Ishikawa (cell line): ENCODE measurements around the gene TMEM132D.

Experiments
- CEBPB ChIP-seq: IDR thresholded peaks from 2 replicates; pipeline ENCODE4 v1.6.1; 2012
- CREB1 ChIP-seq: IDR thresholded peaks from 2 replicates; pipeline ENCODE4 v1.6.1; 2012; ENCODE audit warnings: low read depth
- EGR1 ChIP-seq: IDR thresholded peaks from 2 replicates; pipeline ENCODE4 v1.6.1; 2012
- EP300 ChIP-seq: IDR thresholded peaks from 2 replicates; pipeline ENCODE4 v1.6.1; 2012; ENCODE audit warnings: borderline replicate concordance
- FOXM1 ChIP-seq: IDR thresholded peaks from 2 replicates; pipeline ENCODE4 v1.6.1; 2012; ENCODE audit warnings: low read depth, borderline replicate concordance
- MAX ChIP-seq: IDR thresholded peaks from 2 replicates; pipeline ENCODE4 v1.6.1; 2012
- NFIC ChIP-seq: IDR thresholded peaks from 2 replicates; pipeline ENCODE4 v1.6.1; 2012
- RAD21 ChIP-seq: IDR thresholded peaks from 2 replicates; pipeline ENCODE4 v1.6.1; 2012; ENCODE audit warnings: low read depth
- REST ChIP-seq: IDR thresholded peaks from 2 replicates; pipeline ENCODE4 v1.6.1; 2012; ENCODE audit warnings: low read depth, mild to moderate bottlenecking
- TAF1 ChIP-seq: IDR thresholded peaks from 2 replicates; pipeline ENCODE4 v1.6.1; 2012; ENCODE audit warnings: low read depth, mild to moderate bottlenecking
- TCF12 ChIP-seq: IDR thresholded peaks from 2 replicates; pipeline ENCODE4 v1.6.1; 2012; ENCODE audit warnings: low read depth
- TEAD4 ChIP-seq: IDR thresholded peaks from 2 replicates; pipeline ENCODE4 v1.6.1; 2012
- YY1 ChIP-seq: IDR thresholded peaks from 2 replicates; pipeline ENCODE4 v1.6.1; 2012; ENCODE audit warnings: low read depth
- ZBTB7A ChIP-seq: IDR thresholded peaks from 2 replicates; pipeline ENCODE4 v1.6.1; 2012; ENCODE audit warnings: low read depth
- TF ChIP-seq, protein P1 (sequence below): IDR thresholded peaks from 2 replicates; pipeline ENCODE4 v1.6.1; 2012

Gene TMEM132D

DNA sequence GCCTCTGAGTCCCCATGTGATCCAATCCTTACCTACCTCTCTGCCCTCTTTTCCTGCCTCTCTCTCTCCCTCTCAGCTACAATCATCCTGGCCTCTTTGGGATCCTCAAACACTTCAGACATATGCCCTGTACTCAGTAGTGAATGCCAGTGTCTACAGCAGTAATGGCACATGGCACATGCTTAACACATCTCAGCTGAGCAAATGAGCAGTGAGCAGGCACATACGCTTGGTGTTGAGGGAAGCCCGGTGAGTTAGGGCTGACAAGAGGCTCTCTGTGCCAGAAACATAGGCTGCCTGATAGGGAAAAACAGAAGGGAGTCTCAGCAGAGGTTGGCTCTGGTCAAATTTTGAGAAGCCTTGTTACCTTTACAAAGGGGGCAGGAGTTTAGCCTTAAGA, 409.1 kb downstream of the TMEM132D start:
- TF ChIP-seq EP300 (no peak), RAD21 (no peak), ZBTB7A (no peak), CEBPB (no peak), CREB1 (no peak), TAF1 (no peak), YY1 (no peak), TCF12 (no peak), NFIC (no peak), EGR1 (no peak)
- TF ChIP-seq, protein P1, sequence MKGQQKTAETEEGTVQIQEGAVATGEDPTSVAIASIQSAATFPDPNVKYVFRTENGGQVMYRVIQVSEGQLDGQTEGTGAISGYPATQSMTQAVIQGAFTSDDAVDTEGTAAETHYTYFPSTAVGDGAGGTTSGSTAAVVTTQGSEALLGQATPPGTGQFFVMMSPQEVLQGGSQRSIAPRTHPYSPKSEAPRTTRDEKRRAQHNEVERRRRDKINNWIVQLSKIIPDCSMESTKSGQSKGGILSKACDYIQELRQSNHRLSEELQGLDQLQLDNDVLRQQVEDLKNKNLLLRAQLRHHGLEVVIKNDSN: no peak

DNA sequence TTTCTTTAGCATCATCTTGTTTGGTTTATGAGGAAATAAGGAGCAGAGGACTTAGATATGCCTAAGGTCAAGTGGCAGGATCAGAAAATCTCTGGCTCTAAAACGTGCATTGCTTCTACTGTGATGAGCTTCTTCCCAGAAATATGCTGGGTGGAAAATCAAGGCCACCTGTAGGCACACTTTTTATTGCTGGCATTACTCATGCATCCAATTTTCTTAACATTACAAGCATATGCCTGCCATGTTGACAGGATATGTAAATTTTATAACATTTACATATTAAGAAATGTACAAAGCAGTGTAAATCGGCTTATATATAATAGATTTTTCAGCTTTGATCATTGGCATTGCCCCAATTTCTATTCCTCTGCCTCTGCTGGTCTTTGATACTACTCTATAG, 409.6 kb downstream of the TMEM132D start:
- TF ChIP-seq FOXM1 (no peak), TAF1 (no peak), REST (no peak), NFIC (no peak), TCF12 (no peak), YY1 (no peak), MAX (no peak), EGR1 (no peak), CREB1 (no peak), ZBTB7A (no peak), TEAD4 (no peak), CEBPB (no peak), EP300 (no peak), RAD21 (no peak)
- TF ChIP-seq, protein P1: no peak

- TF ChIP-seq REST: no peak
- no peak for TF ChIP-seq CEBPB
- no peak for TF ChIP-seq EP300
- TF ChIP-seq EGR1: no peak
- TF ChIP-seq TCF12: no peak
- no peak for TF ChIP-seq TAF1
- no peak for TF ChIP-seq YY1
- no peak for TF ChIP-seq RAD21
- TF ChIP-seq CREB1: no peak
- TF ChIP-seq, protein P1: no peak
Observed at GRCh38 chr12:129489100-129489676, 414.6 kb downstream of the TMEM132D start.

GRCh38 chr12:129486931-129487330, 416.9 kb downstream of the TMEM132D start:
- TF ChIP-seq TAF1: no peak
- TF ChIP-seq, protein P1: no peak
- TF ChIP-seq RAD21: no peak
- TF ChIP-seq EGR1: no peak
- TF ChIP-seq CEBPB: no peak
- TF ChIP-seq REST: no peak
- no peak for TF ChIP-seq TEAD4
- TF ChIP-seq TCF12: no peak
- TF ChIP-seq YY1: no peak
- no peak for TF ChIP-seq EP300
